Measurements from ENCODE around the gene TEX264.
A peak's percentile ranks its signal among the peaks of the same experiment; 100 is the strongest.

DNA sequence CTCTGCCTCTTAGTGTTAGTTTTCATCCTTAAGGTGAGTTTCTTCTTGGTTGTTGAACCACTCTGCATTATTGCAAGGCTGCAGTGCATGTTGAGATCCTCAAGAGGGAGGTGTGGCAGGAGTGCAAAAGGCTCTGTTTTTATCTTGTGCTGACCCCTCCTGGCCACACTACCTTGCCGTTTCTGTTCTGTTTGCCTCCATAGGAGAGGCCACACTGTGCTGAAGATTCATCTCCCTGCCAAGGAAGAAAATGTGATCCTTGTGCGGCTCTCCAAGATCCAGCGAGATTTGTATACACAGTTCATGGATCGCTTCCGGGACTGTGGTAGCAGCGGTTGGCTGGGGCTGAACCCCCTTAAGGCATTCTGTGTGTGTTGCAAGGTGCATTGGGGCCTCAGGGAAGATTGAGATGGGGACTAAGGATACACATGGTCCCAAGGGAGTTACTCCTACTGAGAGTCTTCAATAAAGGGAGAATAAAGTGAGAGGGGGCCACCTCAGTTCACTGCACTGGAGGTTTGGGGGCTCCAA, 33.0 kb upstream of the TEX264 start:
- TF ChIP-seq USF2 (CRISPR knock-in tag; IDR thresholded peaks at IDR 0.05) (no peak), JAZF1 (CRISPR knock-in tag; IDR thresholded peaks at IDR 0.05) (no peak), ZNF219 (CRISPR knock-in tag; IDR thresholded peaks at IDR 0.05; ENCODE audit: borderline replicate concordance) (no peak), CTCF (IDR thresholded peaks at IDR 0.05) (peak; percentile 72)
- TF ChIP-seq, protein P1, sequence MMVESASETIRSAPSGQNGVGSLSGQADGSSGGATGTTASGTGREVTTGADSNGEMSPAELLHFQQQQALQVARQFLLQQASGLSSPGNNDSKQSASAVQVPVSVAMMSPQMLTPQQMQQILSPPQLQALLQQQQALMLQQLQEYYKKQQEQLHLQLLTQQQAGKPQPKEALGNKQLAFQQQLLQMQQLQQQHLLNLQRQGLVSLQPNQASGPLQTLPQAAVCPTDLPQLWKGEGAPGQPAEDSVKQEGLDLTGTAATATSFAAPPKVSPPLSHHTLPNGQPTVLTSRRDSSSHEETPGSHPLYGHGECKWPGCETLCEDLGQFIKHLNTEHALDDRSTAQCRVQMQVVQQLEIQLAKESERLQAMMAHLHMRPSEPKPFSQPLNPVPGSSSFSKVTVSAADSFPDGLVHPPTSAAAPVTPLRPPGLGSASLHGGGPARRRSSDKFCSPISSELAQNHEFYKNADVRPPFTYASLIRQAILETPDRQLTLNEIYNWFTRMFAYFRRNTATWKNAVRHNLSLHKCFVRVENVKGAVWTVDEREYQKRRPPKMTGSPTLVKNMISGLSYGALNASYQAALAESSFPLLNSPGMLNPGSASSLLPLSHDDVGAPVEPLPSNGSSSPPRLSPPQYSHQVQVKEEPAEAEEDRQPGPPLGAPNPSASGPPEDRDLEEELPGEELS (CRISPR knock-in tag; IDR thresholded peaks at IDR 0.05), result no peak

Measured in WTC11 (cell line).